Measurements from ENCODE around the gene RIPOR3. TPM values are rescaled to one million over a fixed set of nuclear protein-coding genes. Genes with fewer than 3 reads are reported as not detected.
A peak's percentile ranks its signal among the peaks of the same experiment; 100 is the strongest.

Gene RIPOR3
- total RNA-seq, 2 donors from 2014 or later = 0.46 to 1.4 TPM

- H3K36me3 ChIP-seq (ENCODE audit: control insufficient read depth, insufficient read depth, low read length) = no peaks in the 10 kb centered on the region
- peaks cover 10% of the 10 kb centered on the region for H3K9me3 ChIP-seq (ENCODE audit: control insufficient read depth, low read length)
- H3K4me1 ChIP-seq (ENCODE audit: control insufficient read depth, insufficient read depth, low read length) = no peaks in the 10 kb centered on the region
- no peak overlapping the region for H3K27ac ChIP-seq (ENCODE audit: low read depth, low read length)
- no peak for TF ChIP-seq CTCF (conservative IDR thresholded peaks at IDR 0.05)
- H3K4me3 ChIP-seq (ENCODE audit: low read length) = no peak overlapping the region
- Mint-ChIP-seq H3K27me3 (ENCODE audit: insufficient read depth) (no peaks in the 10 kb centered on the region), H3K4me1 (no peaks in the 10 kb centered on the region), H3K4me3 (no peak overlapping the region), H3K9me3 (peaks cover 12% of the 10 kb centered on the region), H3K36me3 (ENCODE audit: low read depth) (no peaks in the 10 kb centered on the region), H3K27ac (peak overlapping the region; percentile 90)
- 89 to 96% methylated on average over 1 of the region's 1 CpG for WGBS, 2 experiments (ENCODE audit: insufficient coverage in 1 of 2, insufficient read length in 1 of 2)
- no peaks in the 10 kb centered on the region for H3K27me3 ChIP-seq (ENCODE audit: control insufficient read depth, insufficient read depth, low read length, poor library complexity, severe bottlenecking)
- no peak for DNase-seq
- no peak overlapping the region for H3K9ac ChIP-seq (ENCODE audit: extremely low read depth, low read length, poor library complexity, severe bottlenecking)
Observed at GRCh38 chr20:50618537-50618936, 72.8 kb downstream of the RIPOR3 start.

GRCh38 chr20:50617022-50617421, 74.3 kb downstream of the RIPOR3 start:
- no peak overlapping the region for H3K4me3 ChIP-seq (ENCODE audit: low read length)
- no peak for DNase-seq
- no peaks in the 10 kb centered on the region for H3K4me1 Mint-ChIP-seq
- WGBS, 2 experiments (ENCODE audit: insufficient coverage in 1 of 2, insufficient read length in 1 of 2) = 91 to 94% methylated on average over 4 to 5 of the region's 5 CpGs
- H3K4me3 Mint-ChIP-seq = no peak overlapping the region
- no peaks in the 10 kb centered on the region for H3K4me1 ChIP-seq (ENCODE audit: control insufficient read depth, insufficient read depth, low read length)
- no peak overlapping the region for H3K9ac ChIP-seq (ENCODE audit: extremely low read depth, low read length, poor library complexity, severe bottlenecking)
- no peaks in the 10 kb centered on the region for H3K36me3 Mint-ChIP-seq (ENCODE audit: low read depth)
- H3K9me3 ChIP-seq (ENCODE audit: control insufficient read depth, low read length) = peaks cover 10% of the 10 kb centered on the region
- peaks cover 12% of the 10 kb centered on the region for H3K9me3 Mint-ChIP-seq
- H3K27me3 Mint-ChIP-seq (ENCODE audit: insufficient read depth) = no peaks in the 10 kb centered on the region
- no peak for TF ChIP-seq CTCF (conservative IDR thresholded peaks at IDR 0.05)
- no peaks in the 10 kb centered on the region for H3K36me3 ChIP-seq (ENCODE audit: control insufficient read depth, insufficient read depth, low read length)
- no peak overlapping the region for H3K27ac Mint-ChIP-seq
- H3K27me3 ChIP-seq (ENCODE audit: control insufficient read depth, insufficient read depth, low read length, poor library complexity, severe bottlenecking) = no peaks in the 10 kb centered on the region
- no peak overlapping the region for H3K27ac ChIP-seq (ENCODE audit: low read depth, low read length)

- Histone ChIP-seq H3K9me3 (ENCODE audit: control insufficient read depth, low read length) (no peaks in the 10 kb centered on the region), H3K36me3 (ENCODE audit: control insufficient read depth, insufficient read depth, low read length) (no peaks in the 10 kb centered on the region), H3K4me1 (ENCODE audit: control insufficient read depth, insufficient read depth, low read length) (no peaks in the 10 kb centered on the region), H3K27ac (ENCODE audit: low read depth, low read length) (no peak overlapping the region), H3K4me3 (ENCODE audit: low read length) (no peak overlapping the region), H3K9ac (ENCODE audit: extremely low read depth, low read length, poor library complexity, severe bottlenecking) (no peak overlapping the region), H3K27me3 (ENCODE audit: control insufficient read depth, insufficient read depth, low read length, poor library complexity, severe bottlenecking) (no peaks in the 10 kb centered on the region)
- Mint-ChIP-seq H3K9me3 (no peaks in the 10 kb centered on the region), H3K4me1 (peaks cover under 1% of the 10 kb centered on the region), H3K36me3 (ENCODE audit: low read depth) (no peaks in the 10 kb centered on the region), H3K27ac (no peak overlapping the region), H3K4me3 (no peak overlapping the region), H3K27me3 (ENCODE audit: insufficient read depth) (no peaks in the 10 kb centered on the region)
- TF ChIP-seq CTCF (conservative IDR thresholded peaks at IDR 0.05) = no peak
- no peak for DNase-seq
- WGBS, 2 experiments (ENCODE audit: insufficient coverage in 1 of 2, insufficient read length in 1 of 2) = 87 to 91% methylated on average over 6 of the region's 6 CpGs
Observed at GRCh38 chr20:50615407-50615806, 75.9 kb downstream of the RIPOR3 start.
